Rectal smooth muscle tissue (tissue), 1 donor: ENCODE results near the gene GYPA.
"Not testable (repeated sequence)": the region's sequence is repeated elsewhere in the genome, so short reads cannot be mapped to it uniquely, and the experiment has no call there.

Experiments
- H3K27ac ChIP-seq: one replicate; pipeline ENCODE4 v1.7.0; 2013; ENCODE audit warnings: low read depth, low read length, inconsistent platforms
- H3K27me3 ChIP-seq: one replicate; pipeline ENCODE4 v1.7.0; 2013; ENCODE audit warnings: low read length; ENCODE audit not compliant: control insufficient read depth, insufficient read depth
- H3K36me3 ChIP-seq: one replicate; pipeline ENCODE4 v1.7.0; 2013; ENCODE audit warnings: low read length; ENCODE audit not compliant: control insufficient read depth, insufficient read depth
- H3K4me1 ChIP-seq: one replicate; pipeline ENCODE4 v1.7.0; 2013; ENCODE audit warnings: low read length; ENCODE audit not compliant: control insufficient read depth, insufficient read depth
- H3K4me3 ChIP-seq: one replicate; pipeline ENCODE4 v1.7.0; 2013; ENCODE audit warnings: low read length
- H3K9ac ChIP-seq: one replicate; pipeline ENCODE4 v1.7.0; 2013; ENCODE audit warnings: low read length

The GYPA gene

DNA sequence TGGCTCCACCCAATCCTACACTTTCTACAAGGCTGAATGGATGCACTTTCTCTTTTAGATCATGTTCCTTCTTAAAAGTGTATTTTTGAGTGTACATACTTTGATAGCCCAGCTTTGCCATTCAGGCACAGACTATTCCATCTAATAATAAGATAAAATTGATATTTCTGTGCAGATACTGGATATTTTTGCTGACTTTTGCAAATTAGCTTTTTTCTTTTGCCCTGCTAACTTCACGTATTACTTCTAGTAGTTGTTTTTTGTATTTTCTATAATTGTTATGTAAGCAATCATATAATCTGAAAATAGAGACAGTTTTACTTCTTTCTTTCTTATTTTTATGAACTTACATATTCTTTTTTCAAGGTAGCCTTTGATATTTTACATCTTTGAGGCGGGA, 13.5 kb upstream of the GYPA start:
- H3K27ac ChIP-seq = no peak overlapping the region
- H3K9ac ChIP-seq = no peak overlapping the region
- H3K36me3 ChIP-seq = no peaks in the 10 kb centered on the region
- no peak overlapping the region for H3K4me3 ChIP-seq
- H3K4me1 ChIP-seq = no peaks in the 10 kb centered on the region
- no peaks in the 10 kb centered on the region for H3K27me3 ChIP-seq

DNA sequence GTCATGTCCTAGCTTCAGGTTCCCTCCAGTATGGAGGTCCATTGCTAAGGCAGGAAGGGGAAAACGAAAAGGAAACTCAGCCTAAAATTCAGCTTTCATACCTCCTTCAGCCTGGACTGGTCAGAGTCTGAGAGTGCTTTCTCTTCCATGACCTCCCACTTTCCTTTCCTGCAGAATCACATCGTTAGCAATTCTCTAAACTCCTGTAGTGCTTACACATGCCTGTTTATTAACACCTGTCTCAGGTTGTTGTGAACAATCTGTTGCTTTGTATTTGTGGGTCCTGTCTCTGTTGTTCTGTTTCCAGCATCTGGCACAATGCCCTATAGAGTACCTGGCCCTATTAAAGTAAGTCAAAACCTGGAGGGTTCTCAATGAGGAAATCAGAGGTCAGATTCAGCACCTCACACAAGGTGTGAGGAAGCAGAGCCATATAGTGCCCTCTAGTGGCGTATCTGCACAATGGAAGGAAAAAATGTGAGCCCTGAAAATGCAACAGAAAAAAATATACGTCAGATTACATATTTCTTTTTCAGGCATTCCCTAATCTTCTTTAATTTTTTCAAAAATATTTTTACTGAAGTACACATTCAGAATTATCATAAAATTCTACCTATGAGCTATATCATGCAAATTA, 2.3 kb upstream of the GYPA start:
- not testable (repeated sequence) for H3K4me3 ChIP-seq, H3K36me3 ChIP-seq, H3K27ac ChIP-seq

GRCh38 chr4:144141493-144141892, 975 bp upstream of the GYPA start:
- no peak overlapping the region for H3K4me3 ChIP-seq
- no peak overlapping the region for H3K27ac ChIP-seq
- no peaks in the 10 kb centered on the region for H3K36me3 ChIP-seq
- H3K27me3 ChIP-seq = no peaks in the 10 kb centered on the region
- no peaks in the 10 kb centered on the region for H3K4me1 ChIP-seq
- H3K9ac ChIP-seq = no peak overlapping the region

More for the DNA sequence above, 2.3 kb upstream of the GYPA start:
- H3K4me1 ChIP-seq, H3K27me3 ChIP-seq, H3K9ac ChIP-seq: not testable (repeated sequence)

- not testable (repeated sequence) for H3K27ac ChIP-seq, H3K36me3 ChIP-seq, H3K9ac ChIP-seq, H3K4me3 ChIP-seq, H3K27me3 ChIP-seq, H3K4me1 ChIP-seq
Measured at GRCh38 chr4:144139991-144140390, 527 bp downstream of the GYPA start.

GRCh38 chr4:144139547-144139946, 971 bp downstream of the GYPA start:
- H3K27me3 ChIP-seq, H3K9ac ChIP-seq, H3K4me1 ChIP-seq, H3K4me3 ChIP-seq, H3K27ac ChIP-seq, H3K36me3 ChIP-seq: not testable (repeated sequence)

- H3K9ac ChIP-seq, H3K27me3 ChIP-seq, H3K36me3 ChIP-seq, H3K4me3 ChIP-seq, H3K27ac ChIP-seq, H3K4me1 ChIP-seq: not testable (repeated sequence)
Measured at GRCh38 chr4:144138239-144138638, 2.3 kb downstream of the GYPA start.

DNA sequence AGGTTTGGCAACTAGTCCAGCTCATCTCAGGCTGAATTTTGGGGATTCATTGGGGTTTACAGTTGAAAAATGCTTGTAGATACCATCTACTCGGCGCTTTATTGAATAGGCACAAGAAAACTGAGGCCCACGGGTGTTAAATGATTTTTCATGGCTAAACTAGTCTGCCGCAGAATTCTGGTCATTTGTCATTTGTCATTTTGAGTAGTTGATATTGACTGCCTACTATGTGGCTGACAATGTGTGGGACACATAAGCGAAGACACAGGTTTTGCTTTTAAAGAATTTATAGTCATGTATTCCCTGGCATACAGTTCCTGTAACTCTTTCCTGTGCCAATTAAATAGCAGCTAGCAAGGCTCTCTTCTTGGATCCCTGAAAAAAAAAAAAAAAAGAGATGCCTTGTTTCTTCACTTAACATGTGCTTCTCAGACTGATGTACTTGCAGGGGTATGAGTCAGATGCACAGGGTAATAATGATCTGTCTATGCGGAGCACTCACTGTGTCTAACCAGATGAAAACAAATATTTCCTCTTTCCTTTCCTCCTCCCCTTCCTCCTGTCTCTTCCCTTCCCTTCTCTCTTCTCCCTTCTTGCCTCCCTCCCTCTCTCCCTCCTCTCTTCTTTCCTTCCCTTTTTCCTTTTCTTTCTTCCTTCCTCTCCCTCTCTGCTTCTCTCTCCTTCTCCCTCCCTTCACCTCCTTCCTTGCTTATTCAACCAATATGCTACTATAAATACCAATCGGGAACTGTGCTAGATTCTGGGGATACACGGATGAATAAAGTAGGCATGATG, 3.2 kb downstream of the GYPA start:
- not testable (repeated sequence) for H3K27me3 ChIP-seq, H3K27ac ChIP-seq, H3K9ac ChIP-seq, H3K36me3 ChIP-seq, H3K4me1 ChIP-seq, H3K4me3 ChIP-seq

GRCh38 chr4:144136189-144136588, 4.3 kb downstream of the GYPA start:
- not testable (repeated sequence) for H3K9ac ChIP-seq, H3K27ac ChIP-seq, H3K4me3 ChIP-seq, H3K36me3 ChIP-seq, H3K4me1 ChIP-seq, H3K27me3 ChIP-seq

DNA sequence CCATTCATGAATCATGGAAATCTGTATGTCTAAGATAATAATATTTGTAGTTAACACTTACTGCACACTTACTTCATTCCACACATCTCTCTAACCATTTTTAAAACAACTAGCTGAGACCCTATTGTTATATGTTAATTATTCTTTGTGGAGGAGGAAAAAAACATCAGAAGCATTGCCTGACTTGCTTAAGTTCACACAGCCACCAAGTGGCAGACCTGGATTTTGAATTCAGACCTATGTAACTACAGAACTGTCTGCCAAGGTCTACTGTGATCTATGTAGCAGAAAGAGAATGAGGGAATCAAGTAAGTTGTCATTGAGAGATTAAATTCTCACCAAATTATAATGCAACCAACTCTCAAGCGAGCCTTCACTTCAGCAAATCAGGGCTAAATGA, 10.4 kb downstream of the GYPA start:
- not testable (repeated sequence) for H3K4me3 ChIP-seq, H3K36me3 ChIP-seq

DNA sequence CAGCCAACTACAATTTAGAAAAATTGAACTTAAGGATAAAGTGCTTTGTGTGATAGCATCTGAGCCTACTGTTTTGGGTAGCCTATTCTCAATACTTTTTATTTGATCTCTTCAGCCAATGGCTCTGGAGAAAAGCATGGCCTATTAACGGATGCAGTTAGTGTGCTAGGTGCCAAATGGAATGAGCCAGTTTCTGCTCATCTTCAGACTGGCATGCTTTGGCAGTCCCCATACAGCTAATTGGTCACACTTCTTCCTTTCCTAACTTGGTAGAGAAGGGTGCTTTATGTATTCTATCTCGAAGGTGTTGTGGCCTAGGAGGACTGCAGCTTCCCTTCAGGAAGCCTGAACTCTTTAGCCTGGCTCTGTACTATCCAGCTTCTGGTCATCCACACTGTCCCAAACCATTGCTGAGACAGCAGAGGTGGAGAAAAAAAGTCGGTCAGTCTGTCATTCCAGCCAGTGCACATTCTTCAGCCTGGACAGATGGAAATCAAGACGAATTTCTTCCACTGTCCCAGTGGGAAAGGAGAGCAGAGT, 11.1 kb downstream of the GYPA start:
- H3K4me1 ChIP-seq, H3K27me3 ChIP-seq, H3K27ac ChIP-seq, H3K4me3 ChIP-seq, H3K36me3 ChIP-seq, H3K9ac ChIP-seq: not testable (repeated sequence)

More for the DNA sequence above, 10.4 kb downstream of the GYPA start:
- not testable (repeated sequence) for H3K27me3 ChIP-seq, H3K27ac ChIP-seq, H3K9ac ChIP-seq, H3K4me1 ChIP-seq

DNA sequence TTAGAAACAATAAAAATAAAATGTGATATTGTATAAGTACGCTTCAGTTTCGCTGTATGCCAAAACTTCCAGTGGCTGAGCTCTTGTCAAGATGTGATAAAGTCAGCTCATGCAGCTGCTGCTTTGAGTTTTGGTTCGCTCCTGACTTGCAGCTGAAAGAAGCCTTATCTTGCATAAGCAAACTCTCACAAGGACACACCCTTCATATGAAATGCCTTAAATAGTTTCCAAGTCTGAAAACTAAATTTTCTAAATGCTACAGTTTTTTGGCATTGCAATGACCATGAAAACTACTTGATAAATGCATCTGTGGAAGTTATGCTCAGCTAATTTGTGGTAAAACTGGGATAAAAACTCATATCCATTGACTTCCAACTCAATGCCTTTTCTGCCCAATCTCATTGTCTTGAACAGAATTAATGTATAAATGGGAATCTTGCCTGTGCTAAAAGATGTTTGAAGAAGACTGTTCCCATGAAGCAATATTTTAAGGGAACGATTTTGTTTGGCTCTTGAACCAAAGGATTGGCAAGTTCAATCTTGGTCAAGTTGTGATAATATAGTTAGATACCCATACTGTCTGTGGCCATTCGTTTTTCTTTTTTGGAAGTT, 11.7 kb downstream of the GYPA start:
- H3K27me3 ChIP-seq, H3K4me3 ChIP-seq, H3K36me3 ChIP-seq, H3K4me1 ChIP-seq, H3K27ac ChIP-seq, H3K9ac ChIP-seq: not testable (repeated sequence)

- H3K4me3 ChIP-seq, H3K27me3 ChIP-seq, H3K36me3 ChIP-seq, H3K4me1 ChIP-seq, H3K27ac ChIP-seq, H3K9ac ChIP-seq: not testable (repeated sequence)
Measured at GRCh38 chr4:144125109-144125508, 15.4 kb downstream of the GYPA start.
